Activated B cell treated with CpG ODN at 0.5 μM for 24 hours (primary cell): ENCODE results near the gene XYLT1. TPM values are rescaled to one million over a fixed set of nuclear protein-coding genes. Genes with fewer than 3 reads are reported as not detected.

Experiments
- ATAC-seq: fragments of 200-7000 bp; cut with Tn5 transposase; one replicate; pipeline ENCODE4 v1.10.0; 2021; ENCODE audit warnings: low read depth, mild to moderate bottlenecking, moderate library complexity
- CTCF ChIA-PET: fragments of 350-600 bp; sonication (Branson Sonifier 250); formaldehyde crosslinking; loops from one replicate; lab custom pipeline; 2021; ENCODE audit warnings: antibody characterized with exemption; lab: Charles Lee
- POLR2A ChIA-PET: fragments of 350-600 bp; sonication (Branson Sonifier 250); formaldehyde crosslinking; loops from one replicate; lab custom pipeline; 2021; ENCODE audit warnings: antibody characterized with exemption; lab: Charles Lee
- DNase-seq: peaks from one replicate; pipeline ENCODE4 v3.0.0; 2022
- H3K27ac Mint-ChIP-seq: one replicate; pipeline ENCODE4 v1.8.0; 2020; ENCODE audit warnings: mixed read lengths
- H3K27me3 Mint-ChIP-seq: one replicate; pipeline ENCODE4 v1.8.0; 2021; ENCODE audit warnings: mixed read lengths
- H3K36me3 Mint-ChIP-seq: one replicate; pipeline ENCODE4 v1.8.0; 2021; ENCODE audit warnings: low read depth, mixed read lengths
- H3K4me1 Mint-ChIP-seq: one replicate; pipeline ENCODE4 v1.8.0; 2021; ENCODE audit warnings: mixed read lengths
- H3K4me3 Mint-ChIP-seq: one replicate; pipeline ENCODE4 v1.8.0; 2020; ENCODE audit warnings: mild to moderate bottlenecking, mixed read lengths
- H3K9me3 Mint-ChIP-seq: one replicate; pipeline ENCODE4 v1.8.0; 2020; ENCODE audit warnings: mixed read lengths
- CTCF ChIP-seq: fragments of 200-600 bp; IDR thresholded peaks from one replicate; pipeline ENCODE4 v1.8.0; 2022; ENCODE audit warnings: antibody characterized with exemption, mild to moderate bottlenecking
- intact Hi-C: fragments of 100-400 bp; cut with micrococcal nuclease; formaldehyde crosslinking; loops from one replicate; pipeline ENCODE4 v1.15.1; 2024
- total RNA-seq: library from RNA; stranded (reverse); gene quantifications from 2 replicates; pipeline ENCODE4 v1.2.3, GENCODE V29; 2022

The XYLT1 gene
- total RNA-seq, 1 donor from 2014 or later = 17.0 TPM

- ATAC-seq = no peak
- POLR2A ChIA-PET = interaction anchor here (0.7 kb wide), 1 partner anchor 156 kb away, joined by 3 read pairs; no protein-coding TSS in a partner anchor
- no peak for DNase-seq
- intact Hi-C loops = no loop called here
- Mint-ChIP-seq H3K4me1 (peaks cover 44% of the 10 kb centered on the region), H3K36me3 (peaks cover 12% of the 10 kb centered on the region), H3K4me3 (no peak overlapping the region), H3K27ac (no peak overlapping the region), H3K9me3 (no peaks in the 10 kb centered on the region), H3K27me3 (no peaks in the 10 kb centered on the region)
- no peak for TF ChIP-seq CTCF
- CTCF ChIA-PET = no interaction called here
These were observed 13.2 kb downstream of the XYLT1 start for GRCh38 chr16:17457513-17457912.

DNA sequence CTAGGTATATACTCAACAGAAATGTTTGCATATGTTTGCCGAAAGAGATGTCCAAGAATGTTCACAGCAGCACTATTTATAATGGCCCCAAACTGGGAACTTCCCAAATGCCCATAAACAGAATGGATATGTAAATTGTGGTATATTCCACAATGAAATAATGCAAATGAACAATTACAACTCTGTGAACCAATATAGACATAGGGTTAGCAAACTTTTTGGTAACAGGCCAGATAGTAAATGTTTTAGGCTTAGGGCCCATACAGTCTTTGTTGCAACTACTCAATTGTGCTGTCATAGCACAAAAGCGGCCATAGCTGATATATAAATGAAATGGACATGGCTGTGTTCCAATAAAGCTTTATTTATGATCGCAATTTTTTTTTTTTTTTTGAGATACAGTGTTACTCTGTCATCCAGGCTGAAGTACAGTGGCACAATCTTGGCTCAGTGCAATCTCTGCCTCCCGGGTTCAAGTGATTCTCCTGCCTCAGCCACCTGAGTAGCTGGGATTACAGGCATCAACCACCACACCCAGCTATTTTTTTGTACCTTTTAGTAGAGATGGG lies 16.5 kb downstream of the XYLT1 start:
- no peak overlapping the region for H3K4me3 Mint-ChIP-seq
- DNase-seq = no peak
- H3K27ac Mint-ChIP-seq = no peak overlapping the region
- H3K4me1 Mint-ChIP-seq = peaks cover 38% of the 10 kb centered on the region
- no peaks in the 10 kb centered on the region for H3K27me3 Mint-ChIP-seq
- TF ChIP-seq CTCF = no peak
- CTCF ChIA-PET = no interaction called here
- POLR2A ChIA-PET = no interaction called here
- intact Hi-C loops = no loop called here
- peaks cover 12% of the 10 kb centered on the region for H3K36me3 Mint-ChIP-seq
- no peak for ATAC-seq
- H3K9me3 Mint-ChIP-seq = no peaks in the 10 kb centered on the region

- TF ChIP-seq CTCF = no peak
- H3K4me1 Mint-ChIP-seq = peaks cover 46% of the 10 kb centered on the region
- ATAC-seq = no peak
- DNase-seq = no peak
- peaks cover 12% of the 10 kb centered on the region for H3K36me3 Mint-ChIP-seq
- no peaks in the 10 kb centered on the region for H3K27me3 Mint-ChIP-seq
- no peak overlapping the region for H3K27ac Mint-ChIP-seq
- H3K4me3 Mint-ChIP-seq = no peak overlapping the region
- H3K9me3 Mint-ChIP-seq = no peaks in the 10 kb centered on the region
- POLR2A ChIA-PET = interaction anchor here (0.7 kb wide), 1 partner anchor 149 kb away, joined by 3 read pairs; no protein-coding TSS in a partner anchor
- intact Hi-C loops = no loop called here
- CTCF ChIA-PET = no interaction called here
These were observed 17.3 kb downstream of the XYLT1 start for GRCh38 chr16:17453364-17454038.

DNA sequence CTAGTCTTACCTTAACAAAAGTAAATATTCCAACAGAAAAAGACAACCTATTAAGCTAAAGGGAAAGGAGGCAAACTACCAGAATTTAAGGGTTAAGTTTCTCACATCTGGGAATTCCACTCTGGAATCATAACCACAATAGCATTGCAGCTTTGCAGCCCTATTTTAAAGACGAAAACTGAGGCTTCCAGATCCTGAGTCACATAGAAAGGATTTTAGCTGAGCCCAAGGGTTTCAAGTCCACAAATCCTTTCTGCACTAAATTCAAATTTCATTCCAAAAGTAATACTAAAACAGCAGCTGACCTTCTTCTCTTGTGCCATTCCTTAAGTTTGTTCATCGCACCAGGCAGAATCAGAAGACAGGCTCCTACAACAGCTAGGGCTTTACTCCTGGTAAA lies 17.8 kb downstream of the XYLT1 start:
- POLR2A ChIA-PET = interaction anchor here (0.7 kb wide), 1 partner anchor 148 kb away, joined by 3 read pairs; no protein-coding TSS in a partner anchor
- Mint-ChIP-seq H3K36me3 (peaks cover 12% of the 10 kb centered on the region), H3K4me1 (peaks cover 47% of the 10 kb centered on the region), H3K9me3 (no peaks in the 10 kb centered on the region), H3K27ac (no peak overlapping the region), H3K27me3 (no peaks in the 10 kb centered on the region), H3K4me3 (no peak overlapping the region)
- CTCF ChIA-PET = no interaction called here
- DNase-seq (no peak), ATAC-seq (no peak)
- intact Hi-C loops = loop anchor here (1.0 kb wide), 1 partner anchor 7 kb away; no protein-coding TSS in a partner anchor
- no peak for TF ChIP-seq CTCF

DNA sequence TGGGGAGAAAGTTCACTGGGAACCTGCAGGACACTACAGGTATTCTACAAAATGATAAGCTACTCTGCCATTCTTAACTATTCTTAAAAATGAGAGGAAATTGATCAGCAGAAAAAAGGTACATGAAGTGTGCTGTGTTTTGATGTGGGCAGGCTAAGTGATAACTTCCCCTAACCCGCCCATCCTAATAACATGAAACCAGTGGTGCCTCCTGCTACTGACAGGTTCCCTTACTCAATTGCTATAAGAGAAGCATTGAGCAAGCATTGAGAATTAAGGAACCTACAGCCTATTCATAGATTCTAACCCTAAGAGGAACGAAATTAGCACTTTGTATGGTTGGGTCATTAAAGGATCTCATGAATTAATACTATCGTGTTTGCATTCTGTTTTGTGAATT lies 18.9 kb downstream of the XYLT1 start:
- peaks cover 10% of the 10 kb centered on the region for H3K36me3 Mint-ChIP-seq
- H3K27ac Mint-ChIP-seq = no peak overlapping the region
- ChIA-PET POLR2A (interaction anchor here (0.8 kb wide), 1 partner anchor 15 kb away, joined by 3 read pairs; no protein-coding TSS in a partner anchor), CTCF (interaction anchor here (1.1 kb wide), 1 partner anchor 16 kb away, joined by 7 read pairs; no protein-coding TSS in a partner anchor)
- peak; percentile 63 for ATAC-seq
- no peaks in the 10 kb centered on the region for H3K27me3 Mint-ChIP-seq
- H3K4me3 Mint-ChIP-seq = no peak overlapping the region
- DNase-seq = no peak
- TF ChIP-seq CTCF = no peak
- intact Hi-C loops = loop anchor here (1.0 kb wide), 1 partner anchor 8 kb away; no protein-coding TSS in a partner anchor
- no peaks in the 10 kb centered on the region for H3K9me3 Mint-ChIP-seq
- peaks cover 50% of the 10 kb centered on the region for H3K4me1 Mint-ChIP-seq
